Stimulated activated CD4-positive, alpha-beta T cell treated with anti-CD3 and anti-CD28 coated beads, TNF-alpha, amount 100 ng/mL, for 48 hours (primary cell): ENCODE measurements around the gene COX5A.
A peak's percentile ranks its signal among the peaks of the same experiment; 100 is the strongest.
"Not testable (repeated sequence)": the region's sequence is repeated elsewhere in the genome, so short reads cannot be mapped to it uniquely, and the experiment has no call there.

ENCODE experiments used
- DNase-seq, 3 donors: peaks; one replicate each; pipeline ENCODE4 v3.0.0-alpha.2; 2020; ENCODE audit warnings: low read depth in 3 of 3

Gene COX5A

DNA sequence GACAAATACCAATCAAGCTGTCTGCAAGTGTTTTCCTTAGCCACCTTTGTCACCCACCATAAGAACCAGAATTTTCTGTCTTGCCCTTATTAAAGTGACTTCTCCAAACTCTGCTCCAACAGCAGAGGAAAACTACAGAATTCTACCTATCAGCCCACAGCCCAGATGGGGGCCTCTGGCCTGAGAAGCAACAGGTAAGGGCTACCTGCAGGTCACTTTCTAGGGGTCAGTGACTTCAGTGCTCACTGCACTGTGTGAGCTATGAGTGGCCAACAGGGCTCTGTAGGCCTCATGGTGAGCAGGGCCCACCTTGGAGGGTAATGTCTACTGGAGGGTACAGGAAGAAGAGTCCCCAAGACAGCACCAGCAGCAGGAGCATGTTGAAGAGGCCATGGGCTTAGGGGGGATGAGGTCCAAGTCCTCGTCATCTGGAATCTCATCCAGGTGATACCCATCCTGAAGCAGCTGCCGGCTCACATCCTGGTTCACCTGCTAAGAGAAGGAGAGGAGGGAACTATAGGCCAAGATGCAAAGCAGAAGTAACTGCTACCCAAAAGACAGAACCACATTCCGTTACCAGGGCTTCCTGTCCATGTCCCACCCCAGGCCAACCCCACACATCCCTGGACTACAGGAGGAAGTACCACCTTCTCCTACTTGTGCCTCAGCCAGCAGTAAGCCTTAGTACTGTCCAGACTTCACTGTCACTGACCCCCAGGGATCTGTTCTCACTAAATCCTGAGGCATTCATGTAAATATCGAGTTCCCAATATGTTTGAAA, 35.4 kb downstream of the COX5A start:
- no peak for DNase-seq

DNA sequence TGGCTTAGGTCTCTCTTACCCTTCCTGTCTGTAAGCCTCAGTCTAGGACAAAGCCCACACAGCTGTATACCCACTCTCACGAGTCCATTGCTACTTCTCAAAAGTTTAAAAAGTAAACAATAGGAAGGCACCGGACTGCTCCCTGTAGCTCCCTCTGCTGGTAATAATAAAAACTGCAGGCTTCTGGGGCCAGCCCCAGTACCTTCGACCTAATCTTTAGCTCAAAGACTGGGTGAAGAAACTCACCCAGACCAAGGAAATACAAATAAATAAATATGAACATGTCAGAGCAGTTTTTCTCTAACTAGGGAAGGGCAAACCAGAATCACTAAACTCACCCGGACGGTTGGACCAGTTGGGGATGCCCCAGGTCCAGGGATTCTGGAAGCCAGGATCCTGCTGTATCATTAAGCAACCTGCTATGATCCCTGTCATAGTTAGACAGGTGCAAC, 36.2 kb downstream of the COX5A start:
- DNase-seq: peak in 2 of 3 donors; percentile 32 to 43

DNA sequence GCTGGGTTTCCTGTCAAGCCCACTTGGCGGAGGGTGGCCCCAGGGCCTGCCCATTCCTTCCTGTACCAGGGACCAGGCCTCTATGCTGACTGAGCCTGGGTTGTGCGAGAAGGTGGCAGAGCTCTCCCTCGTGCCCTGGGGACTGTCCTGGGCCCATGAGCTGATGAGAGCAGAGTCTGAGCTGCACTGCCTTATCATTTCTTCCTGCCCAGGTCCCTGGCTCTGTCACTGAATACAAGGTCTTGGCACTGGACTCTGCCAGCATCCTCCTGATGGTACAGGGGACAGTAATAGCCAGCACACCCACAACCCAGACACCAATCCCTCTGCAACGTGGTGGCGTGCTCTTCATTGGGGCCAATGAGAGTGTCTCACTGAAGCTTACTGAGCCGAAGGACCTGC, 40.6 kb downstream of the COX5A start:
- DNase-seq: no peak

DNA sequence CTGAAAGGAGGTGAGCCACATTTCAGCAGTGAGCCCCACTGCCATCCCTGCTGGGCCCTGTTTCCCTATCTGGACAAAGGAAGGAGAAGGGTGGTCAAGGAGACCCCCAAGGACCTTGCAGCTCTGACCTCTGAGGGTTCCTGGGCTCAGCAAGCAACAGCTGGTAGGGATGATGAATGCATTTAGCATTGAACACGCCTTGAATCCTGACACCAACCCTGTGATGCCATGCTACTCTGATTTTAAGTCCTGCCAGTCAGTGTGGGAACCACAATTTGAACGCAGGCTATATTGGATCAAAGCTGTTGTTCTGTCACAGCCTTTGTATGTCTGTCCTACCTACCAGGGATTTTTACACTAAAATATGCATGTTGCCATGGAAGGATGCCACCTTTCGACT, 41.6 kb downstream of the COX5A start:
- DNase-seq: no peak

DNA sequence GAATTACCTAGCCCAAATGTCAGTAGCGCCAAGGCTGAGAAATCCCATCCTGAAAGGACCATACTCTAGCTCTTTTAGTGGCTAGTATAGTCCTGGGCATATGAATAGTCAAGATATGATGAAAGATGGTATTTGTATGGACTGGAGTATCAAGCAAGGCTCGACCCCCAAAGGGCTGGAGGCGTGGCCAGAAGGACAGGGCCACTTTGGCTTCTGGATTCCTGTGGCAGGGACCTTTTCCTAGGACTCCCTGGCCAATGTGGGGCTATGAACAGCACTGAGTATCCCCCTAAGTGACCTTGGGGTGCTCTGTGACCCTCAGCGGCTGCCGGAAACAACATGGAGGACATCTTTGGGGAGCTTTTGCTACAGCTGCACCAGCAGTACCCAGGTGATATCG, 42.0 kb downstream of the COX5A start:
- no peak for DNase-seq

DNA sequence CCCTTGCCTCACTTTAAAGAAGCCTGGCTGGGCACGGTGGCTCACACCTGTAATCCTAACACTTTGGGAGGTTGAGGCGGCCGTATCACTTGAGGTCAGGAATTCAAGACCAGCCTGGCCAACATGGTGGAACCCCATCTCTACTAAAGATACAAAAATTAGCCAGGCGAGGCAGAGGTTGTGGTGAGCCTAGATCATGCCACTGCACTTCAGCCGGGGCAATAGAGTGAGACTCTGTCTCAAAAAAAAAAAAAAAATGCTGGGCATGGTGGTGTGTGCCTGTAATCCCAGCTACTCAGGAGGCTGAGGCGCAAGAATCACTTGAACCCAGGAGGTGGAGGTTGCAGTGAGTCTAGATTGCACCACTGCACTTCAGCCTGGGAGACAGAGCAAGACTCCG, 43.5 kb downstream of the COX5A start:
- not testable (repeated sequence) for DNase-seq

DNA sequence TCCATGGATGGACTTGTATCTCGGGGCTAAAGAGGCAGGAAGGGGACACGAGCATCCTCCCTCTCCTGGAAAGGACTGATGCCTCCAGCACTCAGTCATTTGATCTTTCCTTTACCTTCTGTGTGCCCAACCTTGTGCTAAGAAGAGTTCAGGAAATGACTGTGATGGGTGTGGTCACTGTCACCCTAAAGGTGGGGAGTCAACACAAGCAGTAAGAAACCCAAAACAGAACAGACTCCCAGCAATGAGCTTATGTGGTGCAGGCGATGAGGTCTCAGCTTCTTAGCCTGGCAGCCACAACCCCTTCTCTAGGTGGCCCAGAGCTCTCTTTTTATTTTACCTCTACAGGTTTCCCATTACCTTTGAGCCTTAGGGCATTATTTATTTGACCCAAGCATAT, 44.2 kb downstream of the COX5A start:
- no peak for DNase-seq

DNA sequence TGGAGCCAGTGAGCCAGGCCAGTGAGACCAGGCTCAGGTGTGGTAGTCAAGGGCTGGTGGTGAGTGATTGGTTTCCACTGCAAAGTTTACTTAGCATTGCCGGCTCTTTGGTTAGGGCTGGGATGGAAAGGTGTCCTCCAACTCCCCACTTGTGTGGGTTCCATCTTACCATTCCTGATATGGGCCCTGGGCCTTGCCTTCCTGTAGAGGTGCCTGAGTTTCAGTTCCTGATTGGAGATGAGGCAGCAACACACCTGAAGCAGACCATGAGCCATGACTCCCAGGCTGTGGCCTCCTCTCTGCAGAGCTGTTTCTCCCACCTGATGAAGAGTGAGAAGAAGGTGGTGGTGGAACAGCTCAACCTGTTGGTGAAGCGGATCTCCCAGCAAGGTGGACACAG, 44.9 kb downstream of the COX5A start:
- DNase-seq: no peak

DNA sequence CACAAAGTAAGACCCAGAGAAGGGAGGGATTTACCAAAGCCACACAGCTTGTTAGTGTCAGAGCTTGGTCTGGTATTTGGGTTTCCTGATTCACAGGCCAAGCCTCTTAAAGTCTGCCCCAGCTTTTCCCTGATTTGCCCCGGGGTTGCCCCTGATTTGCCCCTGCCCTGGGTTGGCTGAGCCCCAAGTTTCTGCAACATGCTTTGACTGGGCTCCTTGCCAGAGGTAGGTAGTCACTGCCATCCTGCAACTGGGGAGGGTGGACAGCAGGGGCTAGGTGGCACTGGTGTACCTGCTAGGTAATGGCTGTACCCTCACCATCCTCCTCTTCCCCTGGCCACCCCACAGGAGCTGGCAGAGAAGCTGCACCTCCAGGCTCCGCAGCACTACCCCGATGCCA, 45.6 kb downstream of the COX5A start:
- no peak for DNase-seq

DNA sequence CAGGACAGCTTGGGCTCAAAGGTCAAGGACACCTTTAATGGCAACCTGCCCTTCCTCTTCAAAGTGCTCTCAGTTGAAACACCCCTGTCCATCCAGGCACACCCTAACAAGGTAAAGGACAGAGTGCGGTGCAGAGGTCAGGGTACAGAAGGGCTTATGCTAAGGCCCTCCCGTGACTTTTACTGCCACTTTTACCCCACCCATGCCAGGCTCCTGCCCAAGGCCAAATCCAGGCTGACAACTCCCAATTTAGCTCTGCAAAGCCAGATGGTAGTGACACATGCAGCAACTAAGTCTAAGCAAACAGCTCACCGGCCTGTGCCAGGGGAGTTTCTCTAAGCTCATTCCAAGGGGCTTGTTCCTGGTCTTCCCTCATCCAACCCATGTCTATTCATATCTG, 46.4 kb downstream of the COX5A start:
- no peak for DNase-seq

DNA sequence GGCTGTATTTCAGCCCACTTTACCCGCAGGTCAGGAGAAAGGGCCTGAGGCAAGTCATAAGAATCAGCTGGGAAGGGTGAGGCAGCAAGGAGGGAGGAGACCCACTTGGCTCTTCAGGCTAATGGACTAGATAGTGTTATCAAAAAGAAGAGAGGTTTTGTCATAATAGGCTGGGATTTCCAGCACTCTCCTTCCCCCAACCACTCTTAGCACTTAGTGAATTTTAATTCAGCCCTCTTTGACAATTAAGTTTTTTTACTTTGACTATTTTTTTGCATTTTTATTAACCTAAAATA, 47.3 kb downstream of the COX5A start:
- no peak for DNase-seq

DNA sequence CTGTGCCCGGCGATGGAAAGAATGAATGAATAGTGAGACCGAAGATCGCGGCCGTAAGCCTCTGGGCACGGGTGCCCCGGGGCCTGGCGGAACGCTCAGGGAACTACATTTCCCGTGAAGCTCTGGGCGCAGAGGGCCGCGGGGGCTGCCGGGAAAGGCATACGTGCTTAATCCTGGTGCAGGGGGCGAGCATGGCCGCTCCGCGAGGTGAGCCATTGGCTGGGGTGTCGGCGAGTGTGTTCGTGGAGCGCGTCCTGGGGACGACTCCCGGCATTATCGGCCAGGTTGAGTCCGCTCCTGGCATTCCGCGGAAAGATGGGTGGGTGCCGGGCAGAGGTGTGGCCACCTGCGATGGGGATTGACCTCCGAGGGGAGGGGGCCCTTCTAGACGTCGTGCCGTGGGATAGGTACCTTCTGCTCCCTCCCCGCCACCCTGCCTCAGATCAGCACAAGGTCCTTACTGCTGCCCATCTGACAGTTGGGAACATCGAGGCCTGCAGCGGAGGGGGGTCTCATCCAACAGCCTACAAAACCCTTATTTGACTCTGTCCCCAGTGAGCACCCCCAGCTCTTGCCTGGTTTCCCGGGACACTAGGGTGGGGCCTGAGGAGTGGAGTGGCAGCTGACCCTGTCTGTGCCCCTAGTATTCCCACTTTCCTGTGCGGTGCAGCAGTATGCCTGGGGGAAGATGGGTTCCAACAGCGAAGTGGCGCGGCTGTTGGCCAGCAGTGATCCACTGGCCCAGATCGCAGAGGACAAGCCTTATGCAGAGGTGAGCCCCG, 47.8 kb downstream of the COX5A start, which contains the start of gene MPI:
TSS of gene MPI (plus strand) at position 160 of the 782 bp plus-strand sequence. CDS start at position 192, 32 bp downstream.
- peak; percentile 81 to 87 (median 86) for DNase-seq

DNA sequence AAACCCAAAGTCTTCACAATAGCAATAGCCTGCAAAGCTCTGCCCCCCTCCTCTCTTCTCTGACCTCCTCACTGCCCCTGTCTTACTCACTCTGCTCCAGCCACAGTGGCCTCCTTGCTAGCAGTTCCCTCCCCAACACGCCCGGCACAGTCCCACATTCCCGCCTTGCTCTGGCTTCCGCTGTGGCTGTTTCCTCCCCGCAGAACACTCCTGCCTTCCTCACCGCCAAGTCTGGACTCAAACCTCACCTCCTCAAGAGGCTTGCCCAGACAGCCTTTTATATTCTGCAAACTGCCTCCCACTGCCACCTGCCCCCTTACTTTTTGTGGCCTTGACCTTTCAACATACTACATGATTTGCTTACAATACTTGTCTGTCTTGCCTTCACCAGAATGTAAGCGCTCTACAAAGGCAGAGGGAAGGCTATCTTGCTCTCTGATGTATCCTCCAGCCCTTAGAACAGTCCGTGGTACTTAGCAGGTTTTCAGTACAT, 48.4 kb downstream of the COX5A start:
- no peak for DNase-seq

DNA sequence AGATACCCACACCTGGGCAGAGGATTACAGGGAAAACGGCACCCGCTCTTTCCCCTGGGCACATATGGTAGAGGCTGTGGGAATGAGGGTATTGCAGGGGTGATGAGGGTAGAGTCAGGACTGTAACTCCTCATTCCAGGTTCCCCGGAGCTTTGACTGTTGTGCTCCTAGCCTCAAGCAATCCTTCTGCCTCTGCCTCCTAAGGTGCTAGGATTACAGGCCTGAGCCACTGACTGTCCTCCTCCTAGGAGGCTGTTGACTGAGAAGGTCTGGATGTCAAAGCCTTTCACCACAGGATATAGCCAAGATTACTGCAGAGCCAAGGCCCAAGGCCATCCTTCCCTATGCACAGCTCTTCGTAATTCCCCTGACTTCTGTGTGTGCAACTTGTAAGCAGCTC, 49.2 kb downstream of the COX5A start:
- no peak for DNase-seq

DNA sequence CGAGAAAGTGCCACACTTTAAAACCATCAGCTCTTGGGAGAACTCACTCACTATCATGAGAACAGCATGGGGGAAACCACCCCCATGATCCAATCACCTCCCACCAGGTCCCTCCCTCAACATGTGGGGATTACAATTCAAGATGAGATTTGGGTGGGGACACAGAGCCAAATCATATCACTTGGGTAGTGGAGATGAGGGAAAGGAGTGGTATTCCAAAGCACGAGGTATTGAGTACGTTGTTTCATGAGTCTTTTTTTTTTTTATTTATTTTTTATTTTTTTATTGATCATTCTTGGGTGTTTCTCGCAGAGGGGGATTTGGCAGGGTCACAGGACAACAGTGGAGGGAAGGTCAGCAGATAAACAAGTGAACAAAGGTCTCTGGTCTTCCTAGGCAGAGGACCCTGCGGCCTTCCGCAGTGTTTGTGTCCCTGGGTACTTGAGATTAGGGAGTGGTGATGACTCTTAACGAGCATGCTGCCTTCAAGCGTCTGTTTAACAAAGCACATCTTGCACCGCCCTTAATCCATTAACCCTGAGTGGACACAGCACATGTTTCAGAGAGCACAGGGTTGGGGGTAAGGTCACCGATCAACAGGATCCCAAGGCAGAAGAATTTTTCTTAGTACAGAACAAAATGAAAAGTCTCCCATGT, 50.2 kb downstream of the COX5A start:
- not testable (repeated sequence) for DNase-seq

DNA sequence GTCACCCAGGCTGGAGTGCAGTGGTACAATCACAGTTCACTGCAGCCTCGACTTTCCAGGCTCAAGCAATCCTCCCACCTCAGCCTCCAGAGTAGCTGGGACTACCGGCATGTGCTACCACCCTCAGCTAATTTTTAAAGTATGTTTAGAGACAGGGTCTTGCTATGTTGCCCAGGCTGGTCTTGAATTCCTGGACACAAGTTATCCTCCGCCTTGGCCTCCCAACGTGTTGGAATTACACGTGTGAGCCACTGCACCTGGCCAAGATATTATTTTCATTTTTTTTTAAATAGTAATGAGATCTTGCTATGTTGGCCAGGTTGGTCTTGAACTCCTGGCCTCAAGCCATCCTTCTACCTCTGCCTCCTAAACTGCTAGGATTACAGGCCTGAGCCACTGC, 52.4 kb downstream of the COX5A start:
- DNase-seq: no peak

DNA sequence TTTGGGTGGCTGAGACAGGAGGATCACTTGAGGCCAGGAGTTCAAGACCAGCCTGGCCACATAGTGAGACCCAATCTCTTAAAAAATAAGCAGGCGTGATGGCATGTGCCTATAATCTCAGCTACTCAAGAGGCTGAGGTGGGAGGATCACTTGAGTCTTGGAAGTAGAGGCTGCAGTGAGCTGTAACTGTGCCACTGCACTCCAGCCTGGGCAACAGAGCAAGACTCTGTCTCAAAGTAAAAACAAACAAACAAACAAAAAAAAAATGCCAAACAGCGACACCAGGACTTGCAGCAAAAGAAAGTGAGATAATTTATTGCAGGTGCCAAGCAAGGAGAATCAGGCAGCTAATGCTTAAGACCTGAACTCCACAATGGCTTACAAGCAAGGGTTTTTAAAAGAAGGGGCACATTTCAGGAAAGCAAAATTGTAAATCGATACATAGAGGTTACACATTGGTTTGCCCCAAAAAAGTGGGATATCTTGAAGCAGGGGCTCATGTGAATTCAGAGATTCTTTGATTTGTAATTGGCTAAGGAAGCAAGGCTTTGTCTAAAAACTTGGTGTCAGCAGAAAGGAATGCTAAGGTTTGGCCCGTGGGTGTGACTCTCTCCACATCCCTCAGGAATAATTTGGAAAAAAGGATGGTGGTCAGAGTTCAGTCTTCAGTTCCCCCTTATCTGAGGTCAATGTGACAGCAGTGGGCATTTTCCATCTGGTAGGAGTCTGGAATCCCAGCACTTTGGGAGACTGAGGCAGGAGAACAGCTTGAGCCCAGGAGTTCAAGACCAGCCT, 53.2 kb downstream of the COX5A start:
- DNase-seq: no peak

DNA sequence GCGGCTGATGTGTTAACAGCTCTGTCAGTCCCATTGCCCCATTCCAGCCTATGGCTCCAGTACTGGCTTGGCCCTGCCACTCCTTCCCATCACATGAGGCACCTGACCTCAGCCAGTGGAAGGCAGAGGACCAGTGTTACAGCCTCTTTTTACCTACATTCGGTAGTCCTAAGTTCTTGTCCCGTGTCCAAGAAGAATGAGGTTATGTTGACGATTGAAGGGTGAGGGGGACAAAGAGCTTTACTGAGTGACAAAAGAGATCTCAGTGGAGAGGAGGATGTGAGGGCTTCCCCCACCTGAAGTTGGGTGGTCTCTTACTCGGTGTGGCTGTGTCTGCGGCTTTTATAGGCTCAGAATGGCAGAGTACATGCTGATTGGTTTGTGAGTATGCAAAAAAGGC, 55.3 kb downstream of the COX5A start:
- no peak for DNase-seq

DNA sequence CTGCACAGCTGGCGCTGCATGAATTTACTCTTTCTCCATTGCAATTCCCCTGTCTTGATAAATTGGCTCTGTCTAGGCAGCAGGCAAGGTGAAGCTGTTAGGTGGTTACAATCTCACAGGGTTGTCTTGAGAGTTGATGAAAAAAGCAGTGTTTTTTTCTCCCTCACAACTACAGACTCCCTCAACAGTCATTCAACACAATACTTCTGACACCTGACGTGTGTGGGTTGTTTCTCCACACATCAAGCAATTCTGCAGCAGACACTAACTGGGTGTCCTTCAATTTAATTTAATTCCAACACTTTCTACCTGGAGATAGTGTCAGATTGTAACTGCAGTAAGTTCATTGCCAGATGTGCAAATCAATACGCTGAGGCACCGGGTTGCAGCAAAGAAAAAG, 59.6 kb downstream of the COX5A start:
- DNase-seq: no peak

DNA sequence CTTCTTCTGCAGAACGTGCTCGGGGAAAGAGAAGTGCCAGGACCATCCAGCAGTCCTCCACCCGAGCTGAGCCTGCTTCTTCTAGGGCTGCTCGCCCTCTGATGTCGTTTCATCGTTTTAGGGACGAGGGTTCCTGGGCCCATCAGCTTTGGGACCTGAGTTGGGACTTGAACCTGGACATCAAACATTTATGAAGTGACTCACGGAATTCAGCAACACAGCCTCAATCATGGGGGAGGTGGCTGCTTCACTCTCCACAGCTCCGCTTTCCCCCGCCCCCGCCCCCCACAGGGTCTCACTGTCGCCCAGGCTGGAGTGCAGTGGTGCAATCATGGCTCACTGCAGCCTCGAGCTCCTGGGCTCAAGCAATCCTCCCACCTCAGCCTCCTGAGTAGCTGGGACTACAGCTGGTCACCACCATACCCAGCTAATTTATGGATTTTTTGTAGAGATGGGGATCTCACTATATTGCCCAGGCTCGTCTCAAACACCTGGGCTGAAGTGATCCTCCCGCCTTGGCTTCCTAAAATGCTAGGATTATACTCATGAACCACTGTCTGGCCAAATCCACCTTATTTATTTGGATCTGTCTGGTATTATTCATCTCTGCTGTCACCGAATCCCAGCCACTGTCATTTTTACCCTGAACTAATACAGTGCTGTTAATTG, 64.0 kb downstream of the COX5A start:
- DNase-seq: no peak
